Body of pancreas (tissue), 4 donors: Measurements from ENCODE around the gene PCTP. TPM values are rescaled to one million over a fixed set of nuclear protein-coding genes. Genes with fewer than 3 reads are reported as not detected.

Source experiments
- ATAC-seq: fragments of 150-250 bp; one replicate; pipeline ENCODE4 v1.9.1; 2016
- DNase-seq, 4 donors: peaks; one replicate each; pipeline ENCODE4 v3.0.0-alpha.2; 2019
- H3K27ac ChIP-seq, 4 donors: fragments of 200-600 bp; sonication (generic); 1 replicate in 3 of 4; 2 replicates in 1 of 4; pipeline versions ENCODE4 v1.5.1 to v1.6.1; 2016 to 2019; ENCODE audit warnings: mild to moderate bottlenecking in 1 of 4, mixed read lengths in 1 of 4, moderate library complexity in 1 of 4
- H3K27me3 ChIP-seq, 2 donors: fragments of 200-600 bp; sonication (generic); one replicate each; pipeline ENCODE4 v1.6.0; 2016; ENCODE audit warnings: mild to moderate bottlenecking in 1 of 2
- H3K36me3 ChIP-seq, 2 donors: fragments of 200-600 bp; sonication (generic); replicated peaks in 1 of 2; 2 replicates each; pipeline ENCODE4 v1.5.1; 2016; ENCODE audit warnings: low read depth in 2 of 2; ENCODE audit not compliant: insufficient read depth in 1 of 2
- H3K4me1 ChIP-seq: fragments of 200-600 bp; sonication (generic); one replicate; pipeline ENCODE4 v1.6.0; 2016
- H3K4me3 ChIP-seq, 2 donors: fragments of 200-600 bp; sonication (generic); 1 replicate in 1 of 2; 2 replicates in 1 of 2; pipeline ENCODE4 v1.5.1; 2016 to 2019
- H3K9me3 ChIP-seq, 3 donors: fragments of 200-600 bp; sonication (generic); 1 replicate in 2 of 3; 2 replicates in 1 of 3; pipeline ENCODE4 v1.5.1; 2016
- POLR2A ChIP-seq, 3 donors: fragments of 450-650 bp; IDR thresholded peaks; one replicate each; pipeline ENCODE4 v1.6.1; 2016; ENCODE audit warnings: antibody characterized with exemption in 3 of 3, mild to moderate bottlenecking in 2 of 3
- WGBS, 2 donors: methylation state at CpG; one replicate each; pipeline ENCODE4 v1.1.5; 2017; 5-methylcytosine and 5-hydroxymethylcytosine counted together
- intact Hi-C: fragments of 100-400 bp; cut with DNase I; formaldehyde crosslinking; loops from one replicate; pipeline ENCODE4 v1.15.1; 2023
- total RNA-seq, 2 donors: library from RNA; depleted of rRNA; stranded (reverse); fragments of >200 nt; gene quantifications; one replicate each; pipeline ENCODE4 v1.1.0, GENCODE V29; 2016
- TF ChIP-seq, protein P1 (sequence below), 7 experiments: fragments of 450-650 bp in 4 of 7; fragments of 200-600 bp in 3 of 7; sonication (generic) in 3 of 7; IDR thresholded peaks; one replicate each; pipeline ENCODE4 v1.5.1; 2016 to 2019; ENCODE audit warnings: antibody characterized with exemption in 7 of 7

The PCTP gene
- total RNA-seq, 2 donors from 2014 or later = 5.6 to 13.0 TPM

DNA sequence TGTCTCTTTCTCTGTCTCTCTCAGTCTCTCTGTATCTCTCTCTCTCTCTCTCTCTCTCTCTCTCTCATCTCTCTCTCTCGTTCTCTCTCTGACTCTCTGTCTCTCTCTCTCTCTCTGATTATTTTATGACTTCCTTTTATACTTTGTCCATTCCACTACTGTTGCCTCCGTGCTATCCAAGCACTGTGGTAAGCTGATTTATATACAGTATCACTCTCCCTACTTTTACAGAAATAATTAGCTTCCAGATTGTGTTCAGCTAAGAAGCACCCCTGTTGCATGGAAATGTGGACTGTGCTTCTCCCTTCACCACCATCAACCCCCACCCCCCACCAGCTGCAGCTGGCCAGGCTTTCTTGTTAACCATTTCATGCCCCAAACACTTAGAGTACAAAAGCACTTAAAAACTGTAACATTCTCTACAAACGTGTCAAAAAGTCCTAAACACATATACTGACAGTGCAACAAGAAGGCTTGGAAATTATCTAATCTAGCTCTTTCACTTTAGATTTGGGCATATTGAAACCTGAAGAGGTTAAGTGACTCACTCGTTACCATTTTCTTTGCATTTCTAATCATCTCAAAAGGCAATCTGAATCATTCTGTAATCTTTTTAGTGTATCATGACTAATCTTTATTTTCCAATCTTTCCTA lies 16.6 kb upstream of the PCTP start:
- no peaks in the 10 kb centered on the region for H3K36me3 ChIP-seq
- no peak overlapping the region for H3K4me3 ChIP-seq
- H3K27me3 ChIP-seq = no peaks in the 10 kb centered on the region
- intact Hi-C loops = no loop called here
- H3K9me3 ChIP-seq = no peaks in the 10 kb centered on the region
- DNase-seq = no peak
- TF ChIP-seq POLR2A (IDR thresholded peaks at IDR 0.05) = no peak
- TF ChIP-seq, protein P1, sequence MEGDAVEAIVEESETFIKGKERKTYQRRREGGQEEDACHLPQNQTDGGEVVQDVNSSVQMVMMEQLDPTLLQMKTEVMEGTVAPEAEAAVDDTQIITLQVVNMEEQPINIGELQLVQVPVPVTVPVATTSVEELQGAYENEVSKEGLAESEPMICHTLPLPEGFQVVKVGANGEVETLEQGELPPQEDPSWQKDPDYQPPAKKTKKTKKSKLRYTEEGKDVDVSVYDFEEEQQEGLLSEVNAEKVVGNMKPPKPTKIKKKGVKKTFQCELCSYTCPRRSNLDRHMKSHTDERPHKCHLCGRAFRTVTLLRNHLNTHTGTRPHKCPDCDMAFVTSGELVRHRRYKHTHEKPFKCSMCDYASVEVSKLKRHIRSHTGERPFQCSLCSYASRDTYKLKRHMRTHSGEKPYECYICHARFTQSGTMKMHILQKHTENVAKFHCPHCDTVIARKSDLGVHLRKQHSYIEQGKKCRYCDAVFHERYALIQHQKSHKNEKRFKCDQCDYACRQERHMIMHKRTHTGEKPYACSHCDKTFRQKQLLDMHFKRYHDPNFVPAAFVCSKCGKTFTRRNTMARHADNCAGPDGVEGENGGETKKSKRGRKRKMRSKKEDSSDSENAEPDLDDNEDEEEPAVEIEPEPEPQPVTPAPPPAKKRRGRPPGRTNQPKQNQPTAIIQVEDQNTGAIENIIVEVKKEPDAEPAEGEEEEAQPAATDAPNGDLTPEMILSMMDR (IDR thresholded peaks at IDR 0.05) = no peak
- no peak for ATAC-seq
- H3K4me1 ChIP-seq = no peaks in the 10 kb centered on the region
- 33 to 41% methylated on average over 4 of the region's 4 CpGs for WGBS, 2 donors
- no peak overlapping the region for H3K27ac ChIP-seq

DNA sequence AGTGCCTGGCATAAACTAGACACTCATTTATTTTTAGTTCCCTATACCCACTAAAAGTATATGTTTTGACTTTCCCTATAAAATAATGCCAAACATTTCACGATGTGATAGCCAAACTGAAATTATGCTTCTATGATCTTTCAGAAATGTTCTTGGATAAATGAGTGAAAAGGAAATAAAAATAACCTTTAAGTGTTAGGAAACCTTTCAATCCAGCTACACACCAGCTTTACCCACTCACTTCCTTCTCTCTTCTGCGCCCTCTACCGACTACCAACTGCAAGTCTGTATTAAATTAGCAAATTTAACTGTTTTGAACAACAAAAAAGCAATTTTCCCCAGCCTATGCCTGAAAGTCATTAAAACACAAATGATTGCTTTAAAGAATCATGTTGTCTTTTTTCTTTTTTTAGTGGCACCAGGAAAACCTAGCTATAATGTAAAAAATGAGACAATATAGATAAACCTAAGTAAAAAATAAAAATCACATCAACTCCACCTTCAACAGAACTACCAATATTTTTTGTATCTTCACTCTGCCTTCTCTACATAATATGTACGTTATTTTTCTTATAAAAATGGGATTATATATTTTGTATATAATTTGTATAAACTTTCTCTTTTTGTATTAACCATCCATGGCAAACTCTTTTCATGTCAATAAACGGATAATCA lies 15.0 kb upstream of the PCTP start:
- DNase-seq = peak; percentile 20 to 53 (median 30)
- no peak for ATAC-seq
- TF ChIP-seq POLR2A (IDR thresholded peaks at IDR 0.05) = no peak
- TF ChIP-seq, protein P1 (IDR thresholded peaks at IDR 0.05) = peak in 6 of 7 experiments; percentile 37 to 55 (median 47)
- no peak overlapping the region for H3K27ac ChIP-seq
- WGBS, 2 donors = 25 to 28% methylated on average over 5 of the region's 5 CpGs
- no peaks in the 10 kb centered on the region for H3K4me1 ChIP-seq
- intact Hi-C loops = no loop called here
- H3K9me3 ChIP-seq = no peaks in the 10 kb centered on the region
- no peaks in the 10 kb centered on the region for H3K36me3 ChIP-seq
- H3K27me3 ChIP-seq = no peaks in the 10 kb centered on the region
- H3K4me3 ChIP-seq = no peak overlapping the region

GRCh38 chr17:55737976-55738501 lies 12.8 kb upstream of the PCTP start:
- no peaks in the 10 kb centered on the region for H3K36me3 ChIP-seq
- H3K27me3 ChIP-seq = no peaks in the 10 kb centered on the region
- no peak for ATAC-seq
- no peak overlapping the region for H3K4me3 ChIP-seq
- intact Hi-C loops = no loop called here
- TF ChIP-seq, protein P1 (IDR thresholded peaks at IDR 0.05) = no peak
- TF ChIP-seq POLR2A (IDR thresholded peaks at IDR 0.05) = no peak
- no peak overlapping the region for H3K27ac ChIP-seq
- WGBS, 2 donors = 55 to 67% methylated on average over 4 of the region's 4 CpGs
- no peak for DNase-seq
- H3K9me3 ChIP-seq = no peaks in the 10 kb centered on the region
- H3K4me1 ChIP-seq = no peaks in the 10 kb centered on the region

- intact Hi-C loops = no loop called here
- no peaks in the 10 kb centered on the region for H3K4me1 ChIP-seq
- no peak for ATAC-seq
- no peaks in the 10 kb centered on the region for H3K9me3 ChIP-seq
- no peaks in the 10 kb centered on the region for H3K36me3 ChIP-seq
- no peak overlapping the region for H3K27ac ChIP-seq
- TF ChIP-seq, protein P1 (IDR thresholded peaks at IDR 0.05) = no peak
- TF ChIP-seq POLR2A (IDR thresholded peaks at IDR 0.05) = no peak
- WGBS, 2 donors = 70 to 76% methylated on average over 10 of the region's 10 CpGs
- no peak overlapping the region for H3K4me3 ChIP-seq
- DNase-seq = no peak
- no peaks in the 10 kb centered on the region for H3K27me3 ChIP-seq
These were observed 10.1 kb upstream of the PCTP start for GRCh38 chr17:55740511-55741355.
